HFF-Myc (cell line): ENCODE data around the gene RPGR.

Source experiments
- DNase-seq: peaks from one replicate; pipeline ENCODE4 v3.0.0-alpha.2; 2011; ENCODE audit warnings: low read depth; ENCODE audit errors: extremely low read depth
- H3K4me3 ChIP-seq: replicated peaks from 2 replicates; pipeline ENCODE4 v1.5.1; 2011; ENCODE audit warnings: low read depth, mild to moderate bottlenecking, control low read depth, low read length
- CTCF ChIP-seq: IDR thresholded peaks from 2 replicates; pipeline ENCODE4 v1.5.1; 2012; ENCODE audit warnings: mild to moderate bottlenecking, low read depth, low read length, control low read depth; ENCODE audit errors: missing control alignments

RPGR gene

GRCh38 chrX:38279188-38279587 is 48.1 kb downstream of the RPGR start:
- TF ChIP-seq CTCF: no peak
- H3K4me3 ChIP-seq: no peak overlapping the region
- DNase-seq: no peak

GRCh38 chrX:38278682-38279081 is 48.6 kb downstream of the RPGR start:
- no peak for TF ChIP-seq CTCF
- DNase-seq: no peak
- H3K4me3 ChIP-seq: no peak overlapping the region

- no peak for TF ChIP-seq CTCF
- no peak overlapping the region for H3K4me3 ChIP-seq
- DNase-seq: no peak
Observed at GRCh38 chrX:38277802-38278201, 49.5 kb downstream of the RPGR start.

- no peak for DNase-seq
- no peak for TF ChIP-seq CTCF
Observed at GRCh38 chrX:38277136-38277535, 50.2 kb downstream of the RPGR start.

GRCh38 chrX:38276089-38276488 is 51.2 kb downstream of the RPGR start:
- TF ChIP-seq CTCF: no peak
- no peak for DNase-seq
- H3K4me3 ChIP-seq: no peak overlapping the region

More at GRCh38 chrX:38277136-38277535, 50.2 kb downstream of the RPGR start:
- H3K4me3 ChIP-seq: no peak overlapping the region

GRCh38 chrX:38275615-38276014 is 51.7 kb downstream of the RPGR start:
- H3K4me3 ChIP-seq: no peak overlapping the region
- no peak for DNase-seq
- no peak for TF ChIP-seq CTCF

- DNase-seq: no peak
Observed at GRCh38 chrX:38273453-38273852, 53.9 kb downstream of the RPGR start.

More at GRCh38 chrX:38273453-38273852, 53.9 kb downstream of the RPGR start:
- TF ChIP-seq CTCF: no peak
- no peak overlapping the region for H3K4me3 ChIP-seq
